GM23248 (cell line): ENCODE data around the gene ATM. TPM values are rescaled to one million over a fixed set of nuclear protein-coding genes. Genes with fewer than 3 reads are reported as not detected.
"Not testable (repeated sequence)": the region's sequence is repeated elsewhere in the genome, so short reads cannot be mapped to it uniquely, and the experiment has no call there.

Experiments used
- DNase-seq: peaks from one replicate; pipeline ENCODE4 v3.0.0-alpha.2; 2015
- H2AFZ ChIP-seq: fragments of 200-600 bp; sonication (generic); 2 replicates; pipeline ENCODE4 v1.6.1; 2016; ENCODE audit warnings: antibody characterized with exemption
- H3F3A ChIP-seq: fragments of 200-600 bp; sonication (generic); 2 replicates; pipeline ENCODE4 v1.6.1; 2016; ENCODE audit warnings: mild to moderate bottlenecking, antibody characterized with exemption, mixed run types; ENCODE audit not compliant: insufficient read depth
- H3K27ac ChIP-seq: fragments of 200-600 bp; sonication (generic); 2 replicates; pipeline ENCODE4 v1.5.1; 2016; ENCODE audit warnings: mild to moderate bottlenecking
- H3K27me3 ChIP-seq: fragments of 200-600 bp; sonication (generic); replicated peaks from 2 replicates; pipeline ENCODE4 v1.6.1; 2016; ENCODE audit warnings: mild to moderate bottlenecking; ENCODE audit not compliant: insufficient read depth
- H3K36me3 ChIP-seq: fragments of 200-600 bp; sonication (generic); 2 replicates; pipeline ENCODE4 v1.6.1; 2016; ENCODE audit warnings: low read depth, mild to moderate bottlenecking
- H3K4me1 ChIP-seq: fragments of 200-600 bp; sonication (generic); 2 replicates; pipeline ENCODE4 v1.6.1; 2016; ENCODE audit warnings: mild to moderate bottlenecking; ENCODE audit not compliant: insufficient read depth
- H3K4me2 ChIP-seq: fragments of 200-600 bp; sonication (generic); one replicate; pipeline ENCODE4 v1.6.1; 2016; ENCODE audit warnings: mild to moderate bottlenecking; ENCODE audit not compliant: unreplicated experiment
- H3K4me3 ChIP-seq: fragments of 200-600 bp; sonication (generic); 2 replicates; pipeline ENCODE4 v1.5.1; 2016; ENCODE audit warnings: mild to moderate bottlenecking
- H3K79me2 ChIP-seq: fragments of 200-600 bp; sonication (generic); 2 replicates; pipeline ENCODE4 v1.6.1; 2016; ENCODE audit warnings: mild to moderate bottlenecking; ENCODE audit not compliant: insufficient read depth
- H3K9ac ChIP-seq: fragments of 200-600 bp; sonication (generic); 2 replicates; pipeline ENCODE4 v1.6.1; 2016; ENCODE audit warnings: mild to moderate bottlenecking
- H3K9me2 ChIP-seq: fragments of 200-600 bp; sonication (generic); 2 replicates; pipeline ENCODE4 v1.6.1; 2016; ENCODE audit warnings: mixed run types, mild to moderate bottlenecking, moderate library complexity; ENCODE audit not compliant: insufficient read depth
- H3K9me3 ChIP-seq: fragments of 200-600 bp; sonication (generic); one replicate; pipeline ENCODE4 v1.6.1; 2017; ENCODE audit warnings: low read depth
- H4K20me1 ChIP-seq: fragments of 200-600 bp; sonication (generic); 2 replicates; pipeline ENCODE4 v1.6.0; 2016; ENCODE audit not compliant: insufficient read depth
- EZH2 ChIP-seq: fragments of 200-600 bp; sonication (generic); IDR thresholded peaks from 2 replicates; pipeline ENCODE4 v1.6.1; 2018; ENCODE audit warnings: antibody characterized with exemption, mild to moderate bottlenecking; ENCODE audit not compliant: insufficient read depth, poor library complexity, severe bottlenecking
- EZH2phosphoT487 ChIP-seq: fragments of 200-600 bp; sonication (generic); IDR thresholded peaks from 2 replicates; pipeline ENCODE4 v1.6.1; 2018; ENCODE audit warnings: antibody characterized with exemption, moderate library complexity, mild to moderate bottlenecking, low read depth; ENCODE audit not compliant: insufficient read depth
- WGBS, 2 experiments: methylation state at CpG; one replicate each; pipeline ENCODE4 v1.1.6; 2015 to 2017; ENCODE audit warnings: low lambda C conversion rate in 2 of 2, low coverage in 1 of 2; ENCODE audit errors: missing lambda C conversion rate in 2 of 2; 5-methylcytosine and 5-hydroxymethylcytosine counted together
- in situ Hi-C: fragments of 300-500 bp; cut with MboI; formaldehyde crosslinking; loops from 2 replicates; pipeline ENCODE4 v1.15.0; 2020
- polyA plus RNA-seq: library from polyadenylated mRNA; unstranded; fragments of >200 nt; fragmentation: Nextera tagmentation; extraction: Ambion mirVana; gene quantifications from 2 replicates; pipeline ENCODE4 v1.2.1, GENCODE V29; 2016
- total RNA-seq: library from RNA; depleted of rRNA; stranded (reverse); fragments of >200 nt; shearing (Covaris generic); gene quantifications from 2 replicates; pipeline ENCODE4 v1.2.3, GENCODE V29; 2014

The ATM gene
- total and polyA plus RNA-seq, 2 experiments from 2014 or later = 16.5 to 69.2 TPM

DNA sequence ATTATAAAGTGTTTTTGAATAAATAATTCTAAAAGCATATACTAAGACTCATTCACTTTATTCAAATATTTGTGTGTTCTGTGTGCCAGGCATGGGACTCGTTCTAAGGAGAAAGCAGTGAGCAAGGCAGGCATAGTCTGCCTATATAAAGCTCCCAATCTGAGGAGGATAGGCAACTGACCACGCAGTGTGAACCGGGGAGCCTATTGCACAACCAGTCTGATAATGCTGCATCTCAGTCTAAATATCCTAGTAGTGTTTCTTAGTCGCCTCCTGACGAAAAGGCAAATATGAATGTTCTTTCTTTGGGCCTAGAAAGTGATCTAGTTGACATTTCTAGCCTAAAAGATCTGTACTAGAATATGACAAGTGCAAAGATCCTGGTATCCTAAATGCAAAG lies 146.2 kb downstream of the ATM start:
- TF ChIP-seq EZH2phosphoT487 (no peak), EZH2 (no peak)
- peaks cover 15% of the 10 kb centered on the region; the same call in 1 of the 2 replicates for H3K36me3 ChIP-seq

DNA sequence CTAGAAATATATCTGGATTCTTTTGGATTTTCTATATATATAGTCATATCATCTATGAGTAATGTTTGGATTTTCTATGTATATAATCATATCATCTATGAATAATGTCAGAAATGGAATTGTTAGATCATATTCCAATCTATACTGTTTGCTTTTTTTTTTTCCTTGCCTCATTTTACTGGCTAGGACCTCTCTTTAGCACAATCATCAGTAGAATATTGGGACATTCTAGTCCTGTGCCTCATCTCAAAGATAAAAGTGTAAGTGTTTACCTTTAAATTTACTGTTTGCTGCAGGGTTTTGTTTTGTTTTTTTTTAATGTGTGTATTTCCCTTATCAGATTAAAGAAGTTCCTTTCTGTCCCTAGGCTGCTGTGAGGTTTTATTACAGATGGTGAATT lies 147.4 kb downstream of the ATM start:
- no peaks in the 10 kb centered on the region for H3K9me3 ChIP-seq
- H4K20me1 ChIP-seq = no peaks in the 10 kb centered on the region
- no peak overlapping the region for H2AFZ ChIP-seq
- H3K27me3 ChIP-seq = no peaks in the 10 kb centered on the region
- H3K27ac ChIP-seq = no peak overlapping the region
- peaks cover 12% of the 10 kb centered on the region; the same call in 1 of the 2 replicates for H3K36me3 ChIP-seq
- no peak for DNase-seq
- H3K9me2 ChIP-seq = no peaks in the 10 kb centered on the region
- H3K9ac ChIP-seq = no peak overlapping the region
- no peaks in the 10 kb centered on the region for H3K79me2 ChIP-seq
- no peak overlapping the region for H3K4me2 ChIP-seq
- TF ChIP-seq EZH2 (no peak), EZH2phosphoT487 (no peak)
- no peak overlapping the region for H3K4me3 ChIP-seq
- no peaks in the 10 kb centered on the region for H3K4me1 ChIP-seq
- in situ Hi-C loops = no loop called here
- no peaks in the 10 kb centered on the region for H3F3A ChIP-seq

More for the DNA sequence above, 146.2 kb downstream of the ATM start:
- Histone ChIP-seq H3K9me3 (no peaks in the 10 kb centered on the region), H3K9ac (no peak overlapping the region), H4K20me1 (no peaks in the 10 kb centered on the region), H3K9me2 (no peaks in the 10 kb centered on the region), H3K4me1 (peaks cover 2% of the 10 kb centered on the region), H3K27ac (no peak overlapping the region), H3K4me3 (no peak overlapping the region), H3K4me2 (no peak overlapping the region), H3K79me2 (no peaks in the 10 kb centered on the region), H2AFZ (no peak overlapping the region), H3K27me3 (no peaks in the 10 kb centered on the region), H3F3A (peaks cover 3% of the 10 kb centered on the region; the same call in 1 of the 2 replicates)
- no peak for DNase-seq
- 86 to 91% methylated on average over 5 of the region's 5 CpGs for WGBS, 2 experiments
- in situ Hi-C loops = no loop called here

DNA sequence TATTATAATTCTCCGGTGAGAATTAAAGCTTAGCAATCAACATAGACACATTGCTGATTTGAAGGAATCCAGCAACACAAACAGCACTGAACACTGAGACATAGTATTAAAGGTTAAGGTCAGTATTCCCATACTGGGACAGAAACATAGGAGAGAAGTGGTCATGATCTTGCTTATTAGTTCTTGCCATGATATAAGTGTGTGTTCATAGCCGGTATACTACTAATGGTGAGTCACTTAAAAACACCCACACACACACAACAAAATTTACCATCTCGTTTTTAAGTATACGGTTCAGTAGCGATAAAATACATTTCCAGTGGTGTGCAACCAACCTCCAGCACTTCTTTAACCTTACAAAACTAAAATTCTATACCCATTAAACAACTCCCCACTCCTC lies 148.1 kb downstream of the ATM start:
- Histone ChIP-seq H3K9me2 (no peaks in the 10 kb centered on the region), H3K27ac (no peak overlapping the region), H4K20me1 (no peaks in the 10 kb centered on the region), H2AFZ (no peak overlapping the region), H3F3A (no peaks in the 10 kb centered on the region), H3K79me2 (no peaks in the 10 kb centered on the region), H3K4me1 (no peaks in the 10 kb centered on the region), H3K36me3 (peaks cover 9% of the 10 kb centered on the region; the same call in 1 of the 2 replicates), H3K27me3 (no peaks in the 10 kb centered on the region), H3K4me2 (no peak overlapping the region), H3K4me3 (no peak overlapping the region), H3K9me3 (no peaks in the 10 kb centered on the region), H3K9ac (no peak overlapping the region)
- WGBS, 2 experiments = 76 to 77% methylated on average over 5 of the region's 5 CpGs
- no peak for DNase-seq
- in situ Hi-C loops = no loop called here
- no peak for TF ChIP-seq EZH2phosphoT487
- TF ChIP-seq EZH2 = no peak

DNA sequence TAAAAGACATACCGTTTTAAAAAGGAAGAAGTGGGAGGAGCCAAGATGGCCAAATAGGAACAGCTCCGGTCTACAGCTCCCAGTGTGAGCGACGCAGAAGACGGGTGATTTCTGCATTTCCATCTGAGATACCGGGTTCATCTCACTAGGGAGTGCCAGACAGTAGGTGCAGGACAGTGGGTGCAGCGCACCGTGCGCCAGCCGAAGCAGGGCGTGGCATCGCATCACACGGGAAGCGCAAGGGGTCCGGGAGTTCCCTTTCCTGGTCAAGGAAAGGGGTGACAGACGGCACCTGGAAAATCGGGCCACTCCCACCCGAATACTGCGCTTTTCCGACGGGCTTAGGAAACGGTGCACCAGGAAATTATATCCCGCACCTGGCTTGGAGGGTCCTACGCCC lies 150.6 kb downstream of the ATM start:
- H3K4me2 ChIP-seq = not testable (repeated sequence)

DNA sequence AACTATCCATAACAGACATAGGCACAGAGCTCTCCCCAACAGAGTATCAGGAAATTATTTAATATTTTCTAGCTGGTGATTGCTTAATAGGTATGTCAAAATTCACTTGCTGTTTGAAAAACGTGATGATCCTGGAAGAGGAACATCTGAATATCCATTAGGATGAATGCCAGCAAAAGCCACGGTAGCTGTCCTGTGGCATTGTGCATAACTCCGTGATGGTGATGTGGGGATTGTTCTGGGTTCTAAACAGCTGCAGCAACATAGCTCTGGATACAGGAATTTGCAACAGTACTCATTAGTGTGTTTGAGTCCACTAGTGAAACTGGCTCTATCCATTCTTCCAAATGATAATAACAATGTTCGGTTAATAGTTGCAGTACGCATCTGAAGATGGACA lies 165.7 kb downstream of the ATM start:
- H3K36me3 ChIP-seq = no peaks in the 10 kb centered on the region
- H3K27ac ChIP-seq = no peak overlapping the region
- H2AFZ ChIP-seq = no peak overlapping the region
- H3K9ac ChIP-seq = no peak overlapping the region
- H3K4me1 ChIP-seq = no peaks in the 10 kb centered on the region
- TF ChIP-seq EZH2phosphoT487 (no peak), EZH2 (no peak)
- in situ Hi-C loops = no loop called here
- no peaks in the 10 kb centered on the region for H3K79me2 ChIP-seq
- 59 to 61% methylated on average over 5 of the region's 5 CpGs for WGBS, 2 experiments
- no peaks in the 10 kb centered on the region for H4K20me1 ChIP-seq
- no peaks in the 10 kb centered on the region for H3F3A ChIP-seq
- H3K9me3 ChIP-seq = no peaks in the 10 kb centered on the region
- H3K4me2 ChIP-seq = no peak overlapping the region
- no peak overlapping the region for H3K4me3 ChIP-seq
- H3K27me3 ChIP-seq = no peaks in the 10 kb centered on the region
- no peaks in the 10 kb centered on the region for H3K9me2 ChIP-seq
- DNase-seq = no peak

More for the DNA sequence above, 150.6 kb downstream of the ATM start:
- WGBS, 2 experiments = 94 to 95% methylated on average over 22 to 23 of the region's 24 CpGs
- H4K20me1 ChIP-seq, H3K9me3 ChIP-seq, H3K27ac ChIP-seq, in situ Hi-C loops, H3K36me3 ChIP-seq, H3K4me1 ChIP-seq, H3K9ac ChIP-seq, DNase-seq, H3K4me3 ChIP-seq, H3K27me3 ChIP-seq, H2AFZ ChIP-seq, H3F3A ChIP-seq, H3K79me2 ChIP-seq, H3K9me2 ChIP-seq: not testable (repeated sequence)
